ENCODE measurements around the gene PTPRN2. TPM values are rescaled to one million over a fixed set of nuclear protein-coding genes. Genes with fewer than 3 reads are reported as not detected.
"Not testable (repeated sequence)": the region's sequence is repeated elsewhere in the genome, so short reads cannot be mapped to it uniquely, and the experiment has no call there.

Gene PTPRN2
- total RNA-seq, 1 donor from 2014 or later = 1.8 TPM

DNA sequence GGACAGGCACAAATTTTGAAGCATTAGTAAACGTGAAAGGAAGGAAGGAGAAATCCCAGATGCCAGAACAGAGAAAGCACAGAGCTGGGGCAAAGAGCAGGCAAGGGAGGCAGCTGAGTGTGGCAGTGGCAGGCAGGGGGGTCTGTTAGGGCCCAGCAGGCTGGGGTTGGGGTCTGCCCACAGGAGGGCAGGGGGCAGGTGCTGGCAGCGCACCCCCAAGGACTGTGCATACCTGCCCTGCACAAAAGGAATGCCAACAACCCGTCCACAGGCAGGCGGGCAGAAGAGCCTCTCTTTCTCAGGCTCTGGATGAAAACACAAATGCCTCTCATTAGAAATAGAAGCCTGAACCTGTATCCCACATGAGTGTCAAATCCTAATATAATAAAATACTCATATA, 552.3 kb downstream of the PTPRN2 start:
- Mint-ChIP-seq H3K4me1 (no peaks in the 10 kb centered on the region), H3K27me3 (no peaks in the 10 kb centered on the region), H3K27ac (no peak overlapping the region), H3K36me3 (ENCODE audit: low read depth) (no peaks in the 10 kb centered on the region), H3K4me3 (no peak overlapping the region), H3K9me3 (peaks cover 20% of the 10 kb centered on the region)
- TF ChIP-seq, protein P1, sequence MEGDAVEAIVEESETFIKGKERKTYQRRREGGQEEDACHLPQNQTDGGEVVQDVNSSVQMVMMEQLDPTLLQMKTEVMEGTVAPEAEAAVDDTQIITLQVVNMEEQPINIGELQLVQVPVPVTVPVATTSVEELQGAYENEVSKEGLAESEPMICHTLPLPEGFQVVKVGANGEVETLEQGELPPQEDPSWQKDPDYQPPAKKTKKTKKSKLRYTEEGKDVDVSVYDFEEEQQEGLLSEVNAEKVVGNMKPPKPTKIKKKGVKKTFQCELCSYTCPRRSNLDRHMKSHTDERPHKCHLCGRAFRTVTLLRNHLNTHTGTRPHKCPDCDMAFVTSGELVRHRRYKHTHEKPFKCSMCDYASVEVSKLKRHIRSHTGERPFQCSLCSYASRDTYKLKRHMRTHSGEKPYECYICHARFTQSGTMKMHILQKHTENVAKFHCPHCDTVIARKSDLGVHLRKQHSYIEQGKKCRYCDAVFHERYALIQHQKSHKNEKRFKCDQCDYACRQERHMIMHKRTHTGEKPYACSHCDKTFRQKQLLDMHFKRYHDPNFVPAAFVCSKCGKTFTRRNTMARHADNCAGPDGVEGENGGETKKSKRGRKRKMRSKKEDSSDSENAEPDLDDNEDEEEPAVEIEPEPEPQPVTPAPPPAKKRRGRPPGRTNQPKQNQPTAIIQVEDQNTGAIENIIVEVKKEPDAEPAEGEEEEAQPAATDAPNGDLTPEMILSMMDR (IDR thresholded peaks at IDR 0.05) = no peak
- ATAC-seq (ENCODE audit: low read depth) (no peak), DNase-seq (no peak)
- intact Hi-C loops (cut with micrococcal nuclease) = no loop called here
- ChIA-PET POLR2A (no interaction called here), CTCF (no interaction called here)

DNA sequence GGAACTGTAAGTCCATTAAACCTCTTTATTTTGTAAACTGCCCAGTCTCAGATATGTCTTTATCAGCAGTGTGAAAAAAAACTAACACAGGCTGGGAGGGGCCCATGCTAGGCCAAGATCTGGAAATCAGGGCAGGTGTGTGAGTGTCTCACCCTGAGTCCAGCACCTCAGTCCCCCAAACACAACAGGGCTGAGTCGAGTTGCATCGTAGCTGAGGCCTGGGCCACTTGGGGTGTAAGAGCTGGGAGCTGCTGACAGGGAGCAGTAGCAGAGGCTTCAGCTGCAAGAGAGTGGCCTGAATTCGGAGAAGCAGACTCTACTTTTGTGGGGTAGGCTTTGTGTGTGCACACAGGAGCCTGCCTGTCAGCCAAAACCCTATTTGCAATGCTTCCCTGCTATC, 553.1 kb downstream of the PTPRN2 start:
- TF ChIP-seq, protein P1 (IDR thresholded peaks at IDR 0.05) = no peak
- ChIA-PET POLR2A (no interaction called here), CTCF (no interaction called here)
- intact Hi-C loops (cut with micrococcal nuclease) = no loop called here
- no peaks in the 10 kb centered on the region for H3K27me3 Mint-ChIP-seq
- H3K9me3 Mint-ChIP-seq = peaks cover 13% of the 10 kb centered on the region
- H3K27ac Mint-ChIP-seq = no peak overlapping the region
- no peaks in the 10 kb centered on the region for H3K4me1 Mint-ChIP-seq
- H3K36me3 Mint-ChIP-seq (ENCODE audit: low read depth) = no peaks in the 10 kb centered on the region
- H3K4me3 Mint-ChIP-seq = no peak overlapping the region
- ATAC-seq (ENCODE audit: low read depth) (no peak), DNase-seq (no peak)

DNA sequence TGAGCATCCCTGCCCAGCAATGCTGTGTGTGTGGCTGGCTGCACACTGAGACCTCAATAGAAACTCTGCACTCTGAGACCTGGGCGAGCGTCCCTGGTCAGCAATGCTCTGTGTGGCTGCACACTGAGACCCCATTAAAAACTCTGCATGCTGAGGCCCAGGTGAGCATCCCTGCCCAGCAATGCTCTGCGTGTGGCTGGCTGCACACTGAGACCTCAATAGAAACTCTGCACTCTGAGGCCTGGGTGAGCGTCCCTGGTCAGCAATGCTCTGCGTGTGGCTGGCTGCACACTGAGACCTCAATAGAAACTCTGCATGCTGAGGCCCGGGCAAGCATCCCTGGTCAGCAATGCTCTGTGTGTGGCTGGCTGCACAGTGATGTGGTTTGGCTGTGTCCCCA, 553.7 kb downstream of the PTPRN2 start:
- intact Hi-C loops (cut with micrococcal nuclease); DNase-seq: not testable (repeated sequence)

DNA sequence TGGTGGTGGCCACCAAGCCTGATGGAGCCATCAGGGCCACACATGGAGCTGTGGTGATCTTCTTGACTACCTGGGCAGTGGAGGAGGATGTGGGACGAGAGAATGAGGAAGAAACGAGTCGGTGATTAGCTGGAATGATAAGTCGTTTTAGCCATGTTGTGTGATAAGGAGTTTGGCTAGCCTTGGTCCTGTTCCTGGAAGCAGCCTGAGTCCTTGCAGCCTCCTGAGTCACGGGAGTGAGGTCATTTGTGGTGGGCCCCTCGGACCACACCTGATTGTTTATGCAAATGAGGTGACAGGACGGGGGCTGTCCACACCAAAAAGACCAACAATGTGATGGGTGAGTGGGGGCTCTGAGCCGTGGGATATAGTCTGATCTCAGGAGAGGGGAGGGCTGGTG, 554.4 kb downstream of the PTPRN2 start:
- TF ChIP-seq, protein P1 (IDR thresholded peaks at IDR 0.05) = no peak
- H3K4me1 Mint-ChIP-seq = no peaks in the 10 kb centered on the region
- ATAC-seq (ENCODE audit: low read depth) (no peak), DNase-seq (no peak)
- POLR2A ChIA-PET = no interaction called here
- intact Hi-C loops (cut with micrococcal nuclease) = no loop called here
- no peaks in the 10 kb centered on the region for H3K36me3 Mint-ChIP-seq (ENCODE audit: low read depth)
- no peaks in the 10 kb centered on the region for H3K27me3 Mint-ChIP-seq
- no peak overlapping the region for H3K27ac Mint-ChIP-seq
- no peak overlapping the region for H3K4me3 Mint-ChIP-seq
- CTCF ChIA-PET = no interaction called here
- peaks cover 8% of the 10 kb centered on the region for H3K9me3 Mint-ChIP-seq

More for the DNA sequence above, 553.7 kb downstream of the PTPRN2 start:
- ATAC-seq (ENCODE audit: low read depth); CTCF ChIA-PET; H3K4me1 Mint-ChIP-seq; POLR2A ChIA-PET; H3K27ac Mint-ChIP-seq; H3K9me3 Mint-ChIP-seq; H3K27me3 Mint-ChIP-seq; H3K36me3 Mint-ChIP-seq (ENCODE audit: low read depth); H3K4me3 Mint-ChIP-seq: not testable (repeated sequence)

DNA sequence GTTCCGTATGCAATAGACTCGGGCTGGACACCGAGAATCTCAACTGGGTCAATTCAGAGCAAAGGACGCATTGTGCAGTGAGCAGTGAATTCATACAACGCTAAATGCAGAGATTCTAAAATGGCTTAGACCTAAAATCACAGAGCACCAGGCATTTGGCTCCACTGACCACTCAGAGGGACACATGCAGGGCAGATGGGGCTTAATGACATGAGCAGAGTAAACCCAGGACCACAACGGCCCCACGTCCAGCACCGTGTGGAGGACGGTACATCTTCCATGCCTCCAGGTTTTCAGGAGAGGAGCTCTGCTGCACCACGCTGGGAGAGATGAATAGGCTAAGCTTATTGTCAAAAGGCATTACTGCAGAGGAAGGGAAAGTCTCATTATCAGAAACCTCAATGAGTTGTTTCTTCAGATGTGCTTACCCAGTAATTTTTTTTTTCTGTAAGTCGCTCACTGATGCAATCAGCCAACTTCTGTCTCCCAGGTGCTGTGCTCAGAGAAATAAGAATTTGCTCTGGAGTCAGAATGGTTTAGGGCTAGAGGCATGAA, 555.0 kb downstream of the PTPRN2 start:
- no peak for ATAC-seq (ENCODE audit: low read depth)
- CTCF ChIA-PET = no interaction called here
- POLR2A ChIA-PET = no interaction called here
- Mint-ChIP-seq H3K9me3 (peaks cover 5% of the 10 kb centered on the region), H3K4me3 (no peak overlapping the region), H3K27me3 (no peaks in the 10 kb centered on the region), H3K36me3 (ENCODE audit: low read depth) (no peaks in the 10 kb centered on the region), H3K27ac (no peak overlapping the region), H3K4me1 (no peaks in the 10 kb centered on the region)
- DNase-seq = no peak
- TF ChIP-seq, protein P1 (IDR thresholded peaks at IDR 0.05) = no peak
- intact Hi-C loops (cut with micrococcal nuclease) = no loop called here

DNA sequence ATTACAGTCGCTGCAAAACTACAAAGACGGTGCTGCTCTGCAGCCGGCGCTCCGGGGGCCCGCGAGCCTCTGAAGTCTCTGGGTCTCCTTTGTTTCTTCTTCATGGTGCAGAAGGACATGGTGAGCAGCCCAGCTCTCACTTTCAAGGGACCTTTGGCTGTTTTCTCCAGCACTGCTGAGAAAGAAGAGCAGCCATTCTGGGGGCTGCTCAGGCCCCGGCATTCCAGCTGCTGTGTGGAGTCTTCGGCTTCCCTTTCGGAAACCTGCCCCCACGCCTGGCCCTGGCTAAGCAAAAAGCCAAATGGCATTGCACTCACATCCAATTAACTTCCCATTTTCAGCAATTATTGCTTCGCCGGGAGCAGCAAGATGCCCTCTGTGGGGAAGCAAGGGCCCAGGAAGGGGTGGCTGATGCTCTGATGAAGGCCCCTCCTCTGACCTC, 555.7 kb downstream of the PTPRN2 start:
- H3K27ac Mint-ChIP-seq = no peak overlapping the region
- intact Hi-C loops (cut with micrococcal nuclease) = no loop called here
- CTCF ChIA-PET = no interaction called here

More for the DNA sequence above, 555.7 kb downstream of the PTPRN2 start:
- ATAC-seq (ENCODE audit: low read depth) (no peak), DNase-seq (no peak)
- H3K27me3 Mint-ChIP-seq = no peaks in the 10 kb centered on the region
- peaks cover 5% of the 10 kb centered on the region for H3K9me3 Mint-ChIP-seq
- POLR2A ChIA-PET = no interaction called here
- H3K4me1 Mint-ChIP-seq = no peaks in the 10 kb centered on the region
- no peak overlapping the region for H3K4me3 Mint-ChIP-seq
- TF ChIP-seq, protein P1 (IDR thresholded peaks at IDR 0.05) = no peak
- no peaks in the 10 kb centered on the region for H3K36me3 Mint-ChIP-seq (ENCODE audit: low read depth)
